HCT116 (cell line): Measurements from ENCODE around the gene NAA11. TPM values are rescaled to one million over a fixed set of nuclear protein-coding genes. Genes with fewer than 3 reads are reported as not detected.
"Not testable (repeated sequence)": the region's sequence is repeated elsewhere in the genome, so short reads cannot be mapped to it uniquely, and the experiment has no call there.

Experiments
- ATAC-seq: fragments of 200-7000 bp; cut with Tn5 transposase; 2 replicates; pipeline ENCODE4 v1.9.1; 2020; ENCODE audit warnings: mild to moderate bottlenecking, moderate library complexity
- BruUV-seq: library from RNA; stranded (reverse); fragments of 400-500 nt; replicated peaks from 2 replicates; lab custom pipeline; 2021; lab: Mats Ljungman, UMichigan
- CTCF ChIA-PET: fragments of 300-600 bp; sonication (Branson Sonifier 250); formaldehyde crosslinking; loops from one replicate; lab custom pipeline; 2021; ENCODE audit warnings: antibody characterized with exemption; lab: Charles Lee
- POLR2A ChIA-PET: fragments of 300-600, 350-600 bp; sonication (Branson Sonifier 250); formaldehyde crosslinking; loops from one replicate; lab custom pipeline; 2021; ENCODE audit warnings: antibody characterized with exemption; lab: Charles Lee
- RAD21 ChIA-PET, 2 experiments: fragments of 300-600 bp; sonication (Branson Sonifier 250); formaldehyde crosslinking; loops; one replicate each; lab custom pipeline; 2023; ENCODE audit warnings: low total read pairs in 2 of 2; ENCODE audit not compliant: uncharacterized antibody in 2 of 2, unreplicated experiment in 2 of 2, low non-redundant PET in 1 of 2; lab: Charles Lee
- DNase-seq: peaks from one replicate; pipeline ENCODE4 v3.0.0-alpha.2; 2010; ENCODE audit warnings: low read depth, low spot score
- H2AFZ ChIP-seq: fragments of 200-600 bp; shearing (Covaris generic), sonication (generic); 2 replicates; pipeline ENCODE4 v1.6.1; 2017; ENCODE audit warnings: low read depth, mixed run types, mixed read lengths, antibody characterized with exemption, low read length; ENCODE audit not compliant: poor library complexity, severe bottlenecking
- H3K27ac ChIP-seq: 2 replicates; pipeline ENCODE4 v1.5.1; 2012; ENCODE audit warnings: low read depth, low read length
- H3K27me3 ChIP-seq: fragments of 200-600 bp; sonication (generic); 2 replicates; pipeline ENCODE4 v1.6.1; 2016; ENCODE audit warnings: mixed run types, low read length, mixed read lengths; ENCODE audit not compliant: insufficient read depth
- H3K36me3 ChIP-seq, 2 experiments: fragments of 200-500 bp in 1 of 2; fragments of 200-600 bp in 1 of 2; sonication (Bioruptor generic) in 1 of 2; sonication (generic) in 1 of 2; 2 replicates each; pipeline versions ENCODE4 v1.5.1 to v1.6.1; 2014 to 2016; ENCODE audit warnings: low read length in 2 of 2, inconsistent platforms in 1 of 2, mixed read lengths in 1 of 2, mixed run types in 1 of 2; ENCODE audit not compliant: insufficient read depth in 2 of 2, control insufficient read depth in 1 of 2
- H3K4me1 ChIP-seq, 2 experiments: fragments of 200-600 bp in 1 of 2; sonication (generic) in 1 of 2; 2 replicates each; pipeline versions ENCODE4 v1.5.1 to v1.6.1; 2012 to 2017; ENCODE audit warnings: low read length in 2 of 2, inconsistent platforms in 1 of 2, mild to moderate bottlenecking in 1 of 2, mixed read lengths in 1 of 2, mixed run types in 1 of 2, moderate library complexity in 1 of 2; ENCODE audit not compliant: insufficient read depth in 2 of 2, control insufficient read depth in 1 of 2
- H3K4me2 ChIP-seq: fragments of 200-600 bp; sonication (generic); 2 replicates; pipeline ENCODE4 v1.6.1; 2017; ENCODE audit warnings: mixed run types, low read length, mixed read lengths
- H3K4me3 ChIP-seq, 2 experiments: fragments of 200-600 bp in 1 of 2; sonication (generic) in 1 of 2; replicated peaks in 1 of 2; 2 replicates each; pipeline ENCODE4 v1.5.1; 2011 to 2016; ENCODE audit warnings: low read length in 2 of 2, control low read depth in 1 of 2, low read depth in 1 of 2, mild to moderate bottlenecking in 1 of 2, mixed read lengths in 1 of 2, mixed run types in 1 of 2
- H3K79me2 ChIP-seq: fragments of 200-600 bp; sonication (generic); 2 replicates; pipeline ENCODE4 v1.6.1; 2017; ENCODE audit warnings: mild to moderate bottlenecking, mixed run types, low read length, moderate library complexity, mixed read lengths; ENCODE audit not compliant: insufficient read depth
- H3K9ac ChIP-seq: fragments of 200-600 bp; sonication (generic); 2 replicates; pipeline ENCODE4 v1.6.1; 2016; ENCODE audit warnings: low read length, mixed read lengths
- H3K9me2 ChIP-seq: fragments of 200-600 bp; sonication (generic), shearing (Covaris generic); 2 replicates; pipeline ENCODE4 v1.6.1; 2017; ENCODE audit warnings: mixed run types, mild to moderate bottlenecking, moderate library complexity; ENCODE audit not compliant: insufficient read depth
- H3K9me3 ChIP-seq, 2 experiments: fragments of 200-500 bp in 1 of 2; fragments of 200-600 bp in 1 of 2; sonication (Bioruptor generic) in 1 of 2; sonication (generic) in 1 of 2; 2 replicates each; pipeline ENCODE4 v1.6.1; 2014 to 2017; ENCODE audit warnings: low read length in 2 of 2, mixed read lengths in 2 of 2, inconsistent platforms in 1 of 2, low read depth in 1 of 2, mild to moderate bottlenecking in 1 of 2, mixed run types in 1 of 2, moderate library complexity in 1 of 2; ENCODE audit not compliant: control insufficient read depth in 1 of 2, insufficient read depth in 1 of 2
- H4K20me1 ChIP-seq: fragments of 200-600 bp; sonication (generic), shearing (Covaris generic); 2 replicates; pipeline ENCODE4 v1.6.1; 2017; ENCODE audit warnings: mixed run types, mild to moderate bottlenecking, moderate library complexity; ENCODE audit not compliant: insufficient read depth
- CEBPB ChIP-seq: IDR thresholded peaks from 2 replicates; pipeline ENCODE4 v1.6.1; 2012; ENCODE audit warnings: low read depth
- EZH2 ChIP-seq: fragments of 200-600 bp; sonication (generic); IDR thresholded peaks from 2 replicates; pipeline ENCODE4 v1.6.1; 2017; ENCODE audit warnings: antibody characterized with exemption, mixed run types
- SRF ChIP-seq: IDR thresholded peaks from 2 replicates; pipeline ENCODE4 v1.6.1; 2012; ENCODE audit warnings: low read depth
- TCF7L2 ChIP-seq: IDR thresholded peaks from 2 replicates; pipeline ENCODE4 v1.7.0; 2011; ENCODE audit warnings: borderline replicate concordance, inconsistent platforms; ENCODE audit not compliant: insufficient read depth, insufficient read length; ENCODE audit errors: extremely low read depth
- ZFX ChIP-seq: fragments of 450-650 bp; IDR thresholded peaks from 2 replicates; pipeline ENCODE4 v1.6.1; 2017
- intact Hi-C: fragments of 100-400 bp; cut with micrococcal nuclease; formaldehyde crosslinking; loops from 2 replicates; pipeline ENCODE4 v1.10.0; 2022
- total RNA-seq: library from RNA; stranded (reverse); gene quantifications from one replicate; pipeline ENCODE4 v1.2.1, GENCODE V29; 2021; ENCODE audit not compliant: unreplicated experiment

The NAA11 gene
- total RNA-seq, 1 experiment from 2014 or later = not detected

DNA sequence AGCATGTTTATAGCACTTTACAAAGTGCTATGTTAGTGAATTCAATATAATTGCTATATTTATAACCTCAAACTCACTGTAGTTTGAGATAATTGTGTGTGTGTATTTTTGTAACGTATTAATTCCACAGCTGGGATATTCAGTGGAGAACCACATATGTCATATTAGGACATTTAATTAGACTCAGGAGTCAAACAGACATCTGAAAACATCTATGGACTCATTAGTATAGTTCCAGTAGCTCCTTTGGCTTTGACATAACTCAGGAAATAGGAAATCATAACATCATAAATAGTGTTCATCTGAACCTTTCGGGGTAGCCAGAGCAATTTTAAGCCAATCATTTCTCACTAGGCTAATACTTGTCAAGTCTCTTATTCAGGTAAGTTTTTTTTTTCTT lies 38.8 kb downstream of the NAA11 start:
- POLR2A ChIA-PET = no interaction called here
- TF ChIP-seq ZFX = no peak

DNA sequence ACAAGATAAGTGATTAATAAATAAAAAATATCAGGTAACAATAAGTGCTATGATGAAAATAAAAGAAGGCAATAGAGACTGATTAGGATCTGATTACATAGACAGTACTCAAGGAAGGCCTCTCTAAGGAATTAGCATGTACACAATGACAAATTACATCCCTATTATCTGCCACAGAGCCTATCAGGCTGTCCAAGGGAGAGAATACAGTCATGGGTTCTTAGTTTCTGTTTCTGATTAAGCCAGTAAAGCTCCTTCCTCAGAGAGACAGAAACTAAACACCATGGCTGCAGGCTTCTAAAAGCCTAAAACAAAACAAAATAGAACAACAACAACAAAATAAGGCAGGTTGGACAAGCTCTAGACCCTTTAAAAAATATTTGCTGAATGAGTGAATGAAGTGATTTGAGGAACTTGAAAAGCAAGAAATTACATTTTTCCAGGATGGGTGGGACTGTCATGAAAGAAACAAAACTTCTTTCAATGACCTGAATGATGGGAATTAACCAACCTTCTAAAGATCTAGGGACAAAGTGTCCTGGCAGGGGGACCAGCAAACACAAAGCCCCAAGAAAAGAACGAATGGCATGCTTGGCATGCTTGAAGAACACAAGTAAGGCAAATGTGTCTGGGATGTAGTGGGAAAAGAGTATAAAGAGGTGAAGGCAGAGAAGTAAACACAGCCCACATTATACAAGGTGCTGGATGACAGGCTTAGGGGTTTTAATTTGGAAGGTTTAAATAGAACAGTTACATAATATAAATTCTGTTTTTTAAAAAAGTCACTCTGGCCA lies 44.1 kb downstream of the NAA11 start:
- POLR2A ChIA-PET = no interaction called here
- Histone ChIP-seq H2AFZ (no peak overlapping the region), H3K27me3 (peaks cover 19% of the 10 kb centered on the region; the same call in 1 of the 2 replicates), H3K36me3 (no peaks in the 10 kb centered on the region), H3K79me2 (no peaks in the 10 kb centered on the region), H3K4me3 (no peak overlapping the region), H3K9ac (no peak overlapping the region), H4K20me1 (no peaks in the 10 kb centered on the region), H3K27ac (no peak overlapping the region), H3K4me2 (no peak overlapping the region), H3K4me1 (no peaks in the 10 kb centered on the region), H3K9me2 (no peaks in the 10 kb centered on the region), H3K9me3 (no peaks in the 10 kb centered on the region)
- RAD21 ChIA-PET = no interaction called here
- intact Hi-C loops = no loop called here
- CTCF ChIA-PET = no interaction called here
- no TSS peak for BruUV-seq
- TF ChIP-seq EZH2 (no peak), SRF (no peak), TCF7L2 (no peak), CEBPB (no peak)
- ATAC-seq (no peak), DNase-seq (no peak)

More for the DNA sequence above, 38.8 kb downstream of the NAA11 start:
- no TSS peak for BruUV-seq
- H3K79me2 ChIP-seq = no peaks in the 10 kb centered on the region
- no peak overlapping the region for H3K27ac ChIP-seq
- H3K36me3 ChIP-seq = no peaks in the 10 kb centered on the region
- peaks cover 15% of the 10 kb centered on the region; the same call in 1 of the 2 replicates for H3K27me3 ChIP-seq
- H2AFZ ChIP-seq = no peak overlapping the region
- ATAC-seq (no peak), DNase-seq (no peak)
- CTCF ChIA-PET = no interaction called here
- intact Hi-C loops = no loop called here
- RAD21 ChIA-PET = no interaction called here
- H3K9me3 ChIP-seq = no peaks in the 10 kb centered on the region
- H3K4me2 ChIP-seq = no peak overlapping the region
- no peak overlapping the region for H3K4me3 ChIP-seq
- no peaks in the 10 kb centered on the region for H3K9me2 ChIP-seq
- no peaks in the 10 kb centered on the region for H3K4me1 ChIP-seq
- H3K9ac ChIP-seq = no peak overlapping the region
- H4K20me1 ChIP-seq = no peaks in the 10 kb centered on the region

DNA sequence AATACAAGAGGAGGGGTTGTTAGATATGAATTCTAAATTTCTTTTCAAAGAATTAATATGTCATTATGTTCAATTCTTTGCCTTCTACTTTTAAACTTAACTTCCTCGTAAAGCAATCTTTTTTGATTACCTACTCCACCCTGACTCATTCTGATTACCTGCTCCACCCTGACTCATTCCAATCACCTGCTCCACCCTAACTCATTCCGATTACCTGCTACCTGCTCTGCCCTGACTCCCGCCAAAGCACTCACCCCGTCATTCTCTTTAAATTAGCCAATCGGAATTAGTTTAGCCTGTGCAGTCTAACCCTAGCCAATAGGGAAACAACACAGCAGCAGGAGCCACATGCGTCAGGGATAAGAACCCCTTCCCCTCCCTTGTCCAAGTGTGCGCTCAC lies 48.4 kb downstream of the NAA11 start:
- H3K9me3 ChIP-seq, DNase-seq, H3K79me2 ChIP-seq, H3K27ac ChIP-seq, H3K4me1 ChIP-seq, H4K20me1 ChIP-seq, POLR2A ChIA-PET, H3K36me3 ChIP-seq, ATAC-seq, H3K4me2 ChIP-seq, intact Hi-C loops, CTCF ChIA-PET, H2AFZ ChIP-seq, H3K9me2 ChIP-seq, H3K9ac ChIP-seq, H3K4me3 ChIP-seq, RAD21 ChIA-PET, BruUV-seq: not testable (repeated sequence)
- peaks cover 11% of the 10 kb centered on the region; the same call in 1 of the 2 replicates for H3K27me3 ChIP-seq
